Neural crest cell (in vitro differentiated cells): ENCODE data around the gene HSD3B7. TPM values are rescaled to one million over a fixed set of nuclear protein-coding genes. Genes with fewer than 3 reads are reported as not detected.

Experiments used
- DNase-seq: peaks from one replicate; pipeline ENCODE4 v3.0.0; 2021; ENCODE audit warnings: low read depth, mixed read lengths, low spot score
- H3K27ac Mint-ChIP-seq: one replicate; pipeline ENCODE4 v1.8.0; 2021; ENCODE audit warnings: mild to moderate bottlenecking, mixed read lengths; ENCODE audit not compliant: unreplicated experiment
- H3K27me3 Mint-ChIP-seq: 2 replicates; pipeline ENCODE4 v1.8.0; 2021; ENCODE audit warnings: low read depth, mild to moderate bottlenecking, mixed read lengths
- H3K36me3 Mint-ChIP-seq: 2 replicates; pipeline ENCODE4 v1.8.0; 2021; ENCODE audit warnings: low read depth, mild to moderate bottlenecking, mixed read lengths
- H3K4me1 Mint-ChIP-seq: 2 replicates; pipeline ENCODE4 v1.8.0; 2021; ENCODE audit warnings: mixed read lengths
- H3K4me3 Mint-ChIP-seq: one replicate; pipeline ENCODE4 v1.8.0; 2021; ENCODE audit warnings: mild to moderate bottlenecking, mixed read lengths
- H3K9me3 Mint-ChIP-seq: 2 replicates; pipeline ENCODE4 v1.8.0; 2021; ENCODE audit warnings: mixed read lengths
- CTCF ChIP-seq: fragments of 200-600 bp; sonication (generic); conservative IDR thresholded peaks from 2 replicates; pipeline ENCODE4 v1.5.0; 2021; ENCODE audit warnings: antibody characterized with exemption, mild to moderate bottlenecking
- total RNA-seq: library from RNA; stranded (reverse); gene quantifications from 2 replicates; pipeline ENCODE4 v1.2.1, GENCODE V29; 2021

Gene HSD3B7
- total RNA-seq, 1 donor from 2014 or later = 1.9 TPM

GRCh38 chr16:31006086-31006385, 21.0 kb downstream of the HSD3B7 start:
- Mint-ChIP-seq H3K4me1 (peaks cover 13% of the 10 kb centered on the region), H3K36me3 (no peaks in the 10 kb centered on the region), H3K4me3 (no peak overlapping the region), H3K27ac (no peak overlapping the region), H3K9me3 (no peaks in the 10 kb centered on the region), H3K27me3 (peaks cover 9% of the 10 kb centered on the region)
- DNase-seq = no peak
- TF ChIP-seq CTCF = no peak

GRCh38 chr16:31006589-31006988, 21.6 kb downstream of the HSD3B7 start:
- Mint-ChIP-seq H3K9me3 (no peaks in the 10 kb centered on the region), H3K36me3 (no peaks in the 10 kb centered on the region), H3K27me3 (peaks cover 10% of the 10 kb centered on the region), H3K4me1 (peaks cover 18% of the 10 kb centered on the region), H3K27ac (no peak overlapping the region), H3K4me3 (peak overlapping the region; percentile 39)
- no peak for DNase-seq
- TF ChIP-seq CTCF = no peak

GRCh38 chr16:31007684-31008083, 22.7 kb downstream of the HSD3B7 start:
- Mint-ChIP-seq H3K36me3 (no peaks in the 10 kb centered on the region), H3K27ac (no peak overlapping the region), H3K9me3 (no peaks in the 10 kb centered on the region), H3K27me3 (peaks cover 19% of the 10 kb centered on the region), H3K4me3 (no peak overlapping the region), H3K4me1 (peaks cover 18% of the 10 kb centered on the region)
- no peak for DNase-seq
- TF ChIP-seq CTCF = no peak

GRCh38 chr16:31008149-31008548, 23.1 kb downstream of the HSD3B7 start:
- TF ChIP-seq CTCF = no peak
- DNase-seq = no peak
- no peak overlapping the region for H3K4me3 Mint-ChIP-seq
- H3K27me3 Mint-ChIP-seq = peaks cover 22% of the 10 kb centered on the region
- no peak overlapping the region for H3K27ac Mint-ChIP-seq
- H3K4me1 Mint-ChIP-seq = peaks cover 18% of the 10 kb centered on the region
- no peaks in the 10 kb centered on the region for H3K36me3 Mint-ChIP-seq
- no peaks in the 10 kb centered on the region for H3K9me3 Mint-ChIP-seq

GRCh38 chr16:31008551-31008950, 23.5 kb downstream of the HSD3B7 start:
- Mint-ChIP-seq H3K27me3 (peaks cover 26% of the 10 kb centered on the region), H3K36me3 (no peaks in the 10 kb centered on the region), H3K9me3 (no peaks in the 10 kb centered on the region), H3K27ac (no peak overlapping the region), H3K4me1 (peaks cover 18% of the 10 kb centered on the region), H3K4me3 (no peak overlapping the region)
- no peak for DNase-seq
- TF ChIP-seq CTCF = no peak

GRCh38 chr16:31009120-31009519, 24.1 kb downstream of the HSD3B7 start:
- no peak for DNase-seq
- no peak for TF ChIP-seq CTCF
- Mint-ChIP-seq H3K4me3 (peak overlapping the region; percentile 69), H3K27me3 (peaks cover 29% of the 10 kb centered on the region), H3K36me3 (no peaks in the 10 kb centered on the region), H3K27ac (peak overlapping the region; percentile 67), H3K9me3 (no peaks in the 10 kb centered on the region), H3K4me1 (peaks cover 18% of the 10 kb centered on the region)
